NB4 (cell line): ENCODE measurements around the gene C22orf23.

Experiments
- CTCF ChIP-seq: IDR thresholded peaks from one replicate; pipeline ENCODE4 v1.5.1; 2012; ENCODE audit warnings: low read depth, low read length
- MYC ChIP-seq: IDR thresholded peaks from 2 replicates; pipeline ENCODE4 v1.6.1; 2011; ENCODE audit warnings: low read depth, low read length
- POLR2A ChIP-seq: IDR thresholded peaks from 2 replicates; pipeline ENCODE4 v1.6.1; 2011; ENCODE audit warnings: mild to moderate bottlenecking; ENCODE audit not compliant: insufficient read length; ENCODE audit errors: extremely low read depth

- TF ChIP-seq CTCF = no peak
- TF ChIP-seq POLR2A = no peak
- no peak for TF ChIP-seq MYC
Measured at GRCh38 chr22:37893583-37893983, 59.8 kb downstream of the C22orf23 start.
